Right cardiac atrium (tissue), 5 donors: ENCODE results near the gene UBE4A. TPM values are rescaled to one million over a fixed set of nuclear protein-coding genes. Genes with fewer than 3 reads are reported as not detected.

Experiments used
- ATAC-seq, 2 donors: fragments of 200-7000 bp; cut with Tn5 transposase; one replicate each; pipeline versions ENCODE4 v1.8.0 to v1.9.1; 2020; ENCODE audit warnings: moderate library complexity in 2 of 2, mild to moderate bottlenecking in 1 of 2
- DNase-seq, 3 donors: peaks; one replicate each; pipeline ENCODE4 v3.0.0-alpha.2; 2020
- H3K27ac ChIP-seq: one replicate; pipeline ENCODE4 v1.5.1; 2013; ENCODE audit warnings: mild to moderate bottlenecking, low read length, control low read depth, moderate library complexity
- H3K27me3 ChIP-seq: one replicate; pipeline ENCODE4 v1.6.1; 2013; ENCODE audit not compliant: control insufficient read depth, insufficient read depth
- H3K4me1 ChIP-seq: one replicate; pipeline ENCODE4 v1.6.1; 2013; ENCODE audit warnings: low read length; ENCODE audit not compliant: control insufficient read depth, insufficient read depth
- H3K4me3 ChIP-seq: one replicate; pipeline ENCODE4 v1.5.1; 2013; ENCODE audit warnings: low read length, control low read depth
- H3K9me3 ChIP-seq: one replicate; pipeline ENCODE4 v1.6.1; 2013; ENCODE audit warnings: low read length; ENCODE audit not compliant: control insufficient read depth
- WGBS: extraction: QIAGEN DNeasy Blood & Tissue Kit; methylation state at CpG from one replicate; pipeline ENCODE4 v1.1.7; 2013; 5-methylcytosine and 5-hydroxymethylcytosine counted together
- intact Hi-C, 4 donors: fragments of 100-400 bp; cut with DNase I; formaldehyde crosslinking; loops; one replicate each; pipeline versions ENCODE4 v1.11.0 to v1.14.0; 2022 to 2023
- polyA plus RNA-seq: library from polyadenylated mRNA; stranded (reverse); fragments of 200-250 nt; gene quantifications from one replicate; pipeline ENCODE4 v1.2.3, GENCODE V29; 2013
- total RNA-seq, 4 donors: library from RNA; stranded (reverse); fragmentation: NEBNext Ultra II Directional; extraction: Animal tissue kit (Norgen Biotek cat#: 25700); gene quantifications; one replicate each; pipeline ENCODE4 v1.2.1, GENCODE V29; 2021
- donor health status: healthy with polysubstance abuse.
- donor health status: DM: no; HTN: yes; CAD: no.
- donor health status: DM: no; HTN: no; CAD: no.
- donor health status: DM: no; HTN: yes; CAD: no; lungs with severe emphysema.
- donor health status: DM: yes; HTN: yes; CAD: no.

UBE4A gene
- total and polyA plus RNA-seq, 5 donors, result 15.9 to 45.8 (median 42.5) TPM

DNA sequence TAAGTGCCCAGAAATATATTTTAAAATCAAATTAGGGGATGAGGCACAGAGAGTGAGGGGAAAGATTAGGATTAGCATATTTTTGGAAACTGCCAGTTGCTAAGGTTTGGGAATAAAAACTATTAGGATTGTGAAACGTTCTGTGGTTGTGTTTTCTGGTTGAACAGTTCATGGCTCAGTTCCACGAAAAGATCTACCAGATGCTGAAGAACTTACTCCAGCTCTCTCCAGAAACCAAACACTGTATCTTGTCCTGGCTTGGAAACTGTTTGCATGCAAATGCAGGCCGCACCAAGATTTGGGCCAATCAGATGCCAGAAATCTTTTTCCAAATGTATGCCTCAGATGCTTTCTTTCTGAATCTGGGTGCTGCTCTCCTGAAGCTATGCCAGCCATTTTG is 15.3 kb downstream of the UBE4A start:
- DNase-seq (no peak), ATAC-seq (no peak)
- H3K4me3 ChIP-seq, result no peak overlapping the region
- H3K4me1 ChIP-seq, result no peaks in the 10 kb centered on the region
- no peaks in the 10 kb centered on the region for H3K9me3 ChIP-seq
- intact Hi-C loops, result no loop called here
- H3K27me3 ChIP-seq, result no peaks in the 10 kb centered on the region
- 84% methylated on average over 3 of the region's 3 CpGs for WGBS
- H3K27ac ChIP-seq, result no peak overlapping the region

- intact Hi-C loops, result no loop called here
- Histone ChIP-seq H3K27ac (no peak overlapping the region), H3K27me3 (no peaks in the 10 kb centered on the region), H3K4me1 (no peaks in the 10 kb centered on the region), H3K9me3 (no peaks in the 10 kb centered on the region), H3K4me3 (no peak overlapping the region)
- DNase-seq, result no peak
- no peak for ATAC-seq
Observed at GRCh38 chr11:118375978-118376377, 16.6 kb downstream of the UBE4A start.

DNA sequence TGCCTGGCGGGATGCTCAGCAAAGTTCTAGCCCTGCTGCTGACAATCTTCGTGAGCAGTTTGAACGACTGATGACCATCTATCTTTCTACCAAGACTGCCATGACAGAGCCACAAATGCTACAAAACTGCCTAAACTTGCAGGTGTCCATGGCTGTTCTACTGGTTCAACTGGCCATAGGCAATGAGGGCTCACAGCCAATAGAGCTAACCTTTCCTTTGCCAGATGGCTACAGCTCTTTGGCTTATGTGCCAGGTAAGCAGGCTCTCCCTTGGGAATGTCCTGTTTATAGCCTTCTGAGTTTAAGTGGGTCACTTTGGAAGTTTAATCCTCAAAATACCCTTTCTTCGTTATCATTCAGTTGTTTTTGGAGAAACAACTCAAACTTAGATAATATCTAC is 20.1 kb downstream of the UBE4A start:
- WGBS, result 92% methylated on average over 4 of the region's 4 CpGs

DNA sequence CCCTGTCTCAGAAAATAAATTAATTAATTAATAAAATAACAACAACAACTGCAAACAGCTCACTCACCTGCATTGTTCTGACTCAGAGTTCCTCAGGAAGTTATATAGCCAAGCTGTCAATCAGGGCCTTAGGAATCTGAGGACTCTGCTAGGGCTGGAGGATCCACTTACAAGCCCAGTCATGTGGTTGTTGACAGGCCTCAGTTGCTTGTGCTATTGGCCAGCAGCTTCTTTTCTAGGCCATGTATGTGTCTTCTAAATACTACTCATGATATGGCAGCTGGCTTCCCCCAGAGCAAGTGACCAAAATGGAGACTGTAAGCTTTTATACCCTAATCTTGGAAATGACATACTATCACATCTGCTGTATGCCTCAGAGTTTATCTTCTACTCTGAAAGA is 21.2 kb downstream of the UBE4A start:
- Histone ChIP-seq H3K4me1 (no peaks in the 10 kb centered on the region), H3K27me3 (no peaks in the 10 kb centered on the region), H3K27ac (no peak overlapping the region), H3K4me3 (no peak overlapping the region), H3K9me3 (no peaks in the 10 kb centered on the region)
- intact Hi-C loops, result loop anchor here in 1 of 4 donors (10.0 kb wide), 1 partner anchor 104 kb away; no protein-coding TSS in a partner anchor
- DNase-seq (no peak), ATAC-seq (no peak)

More for the DNA sequence above, 20.1 kb downstream of the UBE4A start:
- ATAC-seq (no peak), DNase-seq (no peak)
- intact Hi-C loops, result no loop called here
- Histone ChIP-seq H3K27me3 (no peaks in the 10 kb centered on the region), H3K9me3 (no peaks in the 10 kb centered on the region), H3K27ac (no peak overlapping the region), H3K4me1 (no peaks in the 10 kb centered on the region), H3K4me3 (no peak overlapping the region)

DNA sequence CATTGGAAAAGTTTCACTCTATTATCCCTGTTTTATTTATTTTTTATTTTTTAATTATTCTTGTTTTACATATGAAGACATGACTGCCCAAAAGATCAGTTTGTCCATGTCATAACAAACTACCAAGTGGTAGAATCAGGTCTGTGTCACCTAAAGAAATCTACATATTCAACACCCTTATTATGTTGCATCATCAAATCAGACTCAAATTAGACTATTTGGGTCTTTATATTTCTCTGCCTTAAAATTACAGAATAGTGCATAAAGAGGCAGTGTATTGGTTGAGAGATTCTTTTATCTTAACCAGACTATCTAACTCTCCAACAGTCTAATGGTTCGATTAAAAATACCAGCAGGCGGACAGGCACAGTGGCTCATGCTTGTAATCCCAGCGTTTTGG is 23.6 kb downstream of the UBE4A start:
- no peak for DNase-seq
- H3K27me3 ChIP-seq, result no peaks in the 10 kb centered on the region
- intact Hi-C loops, result loop anchor here in 1 of 4 donors (10.0 kb wide), 1 partner anchor 102 kb away; no protein-coding TSS in a partner anchor
- no peaks in the 10 kb centered on the region for H3K4me1 ChIP-seq
- no peaks in the 10 kb centered on the region for H3K9me3 ChIP-seq
- H3K27ac ChIP-seq, result no peak overlapping the region
- no peak for ATAC-seq
- H3K4me3 ChIP-seq, result no peak overlapping the region
- 91% methylated on average over 3 of the region's 3 CpGs for WGBS

DNA sequence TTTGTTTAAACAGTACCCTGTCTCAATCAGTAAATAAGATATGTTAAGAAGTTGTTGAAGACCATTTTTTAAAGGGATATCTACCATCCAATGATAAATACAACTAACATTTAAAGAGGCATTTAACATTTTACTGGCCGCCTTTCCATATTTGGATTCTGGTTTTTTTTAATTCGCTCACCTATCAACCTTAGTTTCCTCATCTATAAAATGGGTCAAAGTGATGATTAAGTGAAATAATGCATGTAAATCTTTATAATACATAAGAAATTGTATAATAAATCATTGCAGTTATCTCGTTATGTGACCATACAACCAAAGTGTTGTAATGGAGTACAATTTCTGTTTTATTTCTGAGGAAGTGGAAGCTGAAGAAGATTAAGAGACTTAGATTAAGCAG is 24.3 kb downstream of the UBE4A start:
- H3K4me1 ChIP-seq, result no peaks in the 10 kb centered on the region
- H3K9me3 ChIP-seq, result no peaks in the 10 kb centered on the region
- intact Hi-C loops, result loop anchor here in 1 of 4 donors (10.0 kb wide), 1 partner anchor 101 kb away; no protein-coding TSS in a partner anchor
- ATAC-seq (no peak), DNase-seq (no peak)
- WGBS, result 95% methylated on average over 3 of the region's 3 CpGs
- H3K4me3 ChIP-seq, result no peak overlapping the region
- H3K27ac ChIP-seq, result no peak overlapping the region
- no peaks in the 10 kb centered on the region for H3K27me3 ChIP-seq

DNA sequence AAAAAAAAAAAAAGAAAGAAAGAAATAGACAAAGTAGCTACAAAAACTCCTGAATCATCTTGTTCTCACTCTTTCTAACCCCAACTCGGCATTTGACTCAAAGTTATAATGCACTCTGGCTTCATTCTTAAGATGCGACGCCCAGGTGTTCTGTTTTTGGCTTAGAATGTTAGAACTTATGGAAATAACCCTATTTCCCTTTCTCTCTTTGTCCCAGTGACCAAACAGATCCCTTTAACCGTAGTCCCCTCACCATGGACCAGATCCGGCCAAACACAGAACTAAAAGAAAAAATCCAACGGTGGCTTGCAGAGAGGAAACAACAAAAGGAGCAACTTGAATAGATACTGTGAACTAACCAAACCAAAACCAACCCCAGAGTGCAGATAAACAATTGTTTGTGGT is 36.7 kb downstream of the UBE4A start:
- DNase-seq (no peak), ATAC-seq (no peak)
- Histone ChIP-seq H3K4me1 (no peaks in the 10 kb centered on the region), H3K4me3 (no peak overlapping the region), H3K27me3 (no peaks in the 10 kb centered on the region), H3K9me3 (no peaks in the 10 kb centered on the region), H3K27ac (no peak overlapping the region)
- 85% methylated on average over 6 of the region's 6 CpGs for WGBS
- intact Hi-C loops, result no loop called here

GRCh38 chr11:118397448-118397847 is 38.0 kb downstream of the UBE4A start:
- H3K27me3 ChIP-seq, result no peaks in the 10 kb centered on the region
- DNase-seq, result no peak
- no peak for ATAC-seq
- intact Hi-C loops, result no loop called here
- H3K4me1 ChIP-seq, result no peaks in the 10 kb centered on the region
- no peaks in the 10 kb centered on the region for H3K9me3 ChIP-seq
- H3K27ac ChIP-seq, result no peak overlapping the region
- H3K4me3 ChIP-seq, result no peak overlapping the region

DNA sequence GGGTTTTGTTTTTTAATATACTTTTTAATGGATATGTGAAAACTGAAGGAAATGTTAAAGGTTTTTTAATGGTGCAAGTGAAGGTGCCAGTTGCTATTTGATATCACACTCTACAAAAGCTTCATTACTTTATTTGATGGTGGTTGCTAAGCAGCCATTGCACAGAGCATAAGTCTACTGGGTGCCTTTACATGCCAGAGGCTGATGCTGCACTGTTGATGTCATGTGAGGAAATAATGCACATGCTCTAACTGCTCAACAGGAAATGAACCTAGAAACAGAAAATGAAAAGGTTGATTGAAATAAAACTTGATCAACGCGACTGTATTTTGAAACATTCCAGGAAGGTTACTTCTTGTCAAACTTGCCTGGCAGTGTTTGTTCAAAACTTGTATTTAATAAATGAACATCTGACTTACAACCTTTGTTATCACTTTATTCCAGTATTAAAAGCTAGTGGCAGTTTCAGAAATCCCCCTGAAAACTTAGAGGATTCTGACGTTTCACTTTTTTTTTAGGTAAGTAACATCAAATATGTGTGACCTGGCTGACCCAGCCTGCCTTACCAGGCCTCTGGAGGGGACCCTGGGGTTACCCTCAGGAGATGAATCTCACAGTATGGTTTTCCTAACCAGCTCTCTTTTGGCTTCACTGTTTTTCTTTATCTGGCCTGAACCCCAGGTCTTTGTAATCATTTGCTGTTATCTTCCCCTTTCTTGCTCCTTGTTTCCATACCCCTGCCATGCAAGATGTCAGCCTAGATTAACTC is 39.6 kb downstream of the UBE4A start:
- WGBS, result 53% methylated on average over 3 of the region's 3 CpGs
- no peak overlapping the region for H3K27ac ChIP-seq
- no peak for DNase-seq
- no peaks in the 10 kb centered on the region for H3K27me3 ChIP-seq
- intact Hi-C loops, result no loop called here
- no peak overlapping the region for H3K4me3 ChIP-seq
- no peaks in the 10 kb centered on the region for H3K9me3 ChIP-seq
- no peak for ATAC-seq
- H3K4me1 ChIP-seq, result peaks cover 2% of the 10 kb centered on the region

- peak within 1 kb of the TSS; percentile 80 for H3K4me3 ChIP-seq
- no peaks in the 10 kb centered on the region for H3K9me3 ChIP-seq
- intact Hi-C loops, result loop anchor here in 3 of 4 donors (5.0 kb wide), 2 partner anchors 36 to 86 kb away; partner anchors contain the start of gene KMT2A (in 1 of the 3)
- ATAC-seq, result peak; percentile 90 to 91
- H3K27me3 ChIP-seq, result no peaks in the 10 kb centered on the region
- under 1% methylated on average over 51 of the region's 51 CpGs for WGBS
- peak; percentile 94 to 97 (median 96) for DNase-seq
- peak within 1 kb of the TSS; percentile 90 for H3K27ac ChIP-seq
- H3K4me1 ChIP-seq, result peaks cover 2% of the 10 kb centered on the region
Observed at GRCh38 chr11:118401151-118401879, 41.9 kb downstream of the UBE4A start, which contains the start of gene ATP5MG. ATP5MG (plus strand) TSS chr11:118401606; CDS start chr11:118401666, 60 bp downstream.
